COLO829 (cell line): ENCODE measurements around the gene DCAF6.

Source experiments
- DNase-seq: peaks from one replicate; pipeline ENCODE4 v3.0.0; 2012; ENCODE audit warnings: low spot score

The DCAF6 gene

DNA sequence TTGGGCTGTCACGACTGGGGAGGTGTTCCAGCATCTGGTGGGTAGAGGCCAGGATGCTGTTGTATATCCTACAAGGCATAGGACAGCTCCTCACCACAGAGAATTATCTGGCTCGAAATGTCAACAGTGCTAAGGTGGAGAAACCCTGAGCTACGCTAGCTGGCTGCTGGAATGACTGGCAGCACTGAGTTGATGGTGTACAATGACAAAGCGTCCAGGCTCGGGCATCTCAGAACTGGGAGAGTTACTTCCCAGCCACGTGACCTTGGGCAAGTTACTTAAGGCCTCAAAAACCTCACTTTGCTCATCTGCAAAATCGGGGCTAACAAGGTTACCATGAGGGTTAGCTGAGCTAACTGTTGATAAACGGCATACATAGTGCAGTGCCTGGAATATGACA lies 164.9 kb downstream of the DCAF6 start:
- DNase-seq, result no peak

DNA sequence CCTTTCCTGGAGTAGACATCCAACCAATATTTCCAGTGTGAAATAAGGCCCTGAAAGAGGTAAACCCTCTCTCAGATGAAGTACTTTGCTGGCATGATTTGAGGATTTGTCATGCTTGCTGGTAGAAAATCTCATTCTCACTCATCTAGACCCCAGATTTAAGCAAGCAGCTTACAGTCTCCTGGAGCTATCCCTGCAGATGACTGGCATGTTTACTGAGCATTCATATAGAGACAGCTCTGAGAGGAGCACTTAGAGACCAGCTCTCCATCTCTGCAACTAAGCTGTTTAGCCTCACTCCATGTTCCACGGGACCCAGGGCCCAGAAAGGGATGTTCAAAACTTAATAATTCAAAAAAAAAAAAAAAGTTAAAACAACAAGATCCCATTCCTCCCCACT lies 166.0 kb downstream of the DCAF6 start:
- DNase-seq, result no peak

DNA sequence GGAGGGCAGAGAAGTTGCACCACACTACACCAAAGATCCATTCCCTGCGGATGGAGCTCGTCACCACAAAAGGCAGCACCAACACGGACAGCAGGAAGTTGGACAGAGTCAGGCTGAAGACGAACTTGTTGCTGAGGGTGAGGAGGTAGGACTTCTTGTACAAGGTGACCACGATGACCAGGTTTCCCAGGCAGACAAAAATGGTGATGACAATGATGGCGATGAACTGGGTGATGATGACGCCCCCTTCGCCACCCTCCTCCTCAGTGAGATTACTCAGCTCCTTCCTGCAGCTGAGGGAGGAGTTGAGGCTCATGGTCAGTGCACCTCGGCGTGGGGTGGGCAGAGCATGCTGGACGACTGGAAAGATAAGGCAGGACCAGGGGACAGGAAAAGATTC lies 168.1 kb downstream of the DCAF6 start:
- no peak for DNase-seq

DNA sequence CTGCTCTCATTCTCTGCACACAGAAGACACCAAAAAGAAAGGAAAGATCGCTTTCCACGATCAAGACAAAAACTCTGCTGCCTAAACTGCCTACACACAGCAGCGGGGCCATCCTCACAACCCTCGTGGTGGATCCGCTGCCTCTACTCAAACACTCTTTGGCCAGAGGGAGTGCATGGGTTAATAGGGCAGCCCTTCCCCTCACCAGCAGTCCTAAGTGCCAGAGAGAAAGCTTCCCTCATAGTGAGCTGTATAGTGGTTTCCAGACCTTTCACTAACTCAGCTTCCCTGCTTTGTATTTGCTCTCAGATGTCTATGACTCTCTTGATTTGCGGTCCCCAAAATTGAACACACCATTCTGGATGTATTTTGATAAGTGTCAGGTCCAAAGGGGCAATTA lies 169.4 kb downstream of the DCAF6 start:
- no peak for DNase-seq

DNA sequence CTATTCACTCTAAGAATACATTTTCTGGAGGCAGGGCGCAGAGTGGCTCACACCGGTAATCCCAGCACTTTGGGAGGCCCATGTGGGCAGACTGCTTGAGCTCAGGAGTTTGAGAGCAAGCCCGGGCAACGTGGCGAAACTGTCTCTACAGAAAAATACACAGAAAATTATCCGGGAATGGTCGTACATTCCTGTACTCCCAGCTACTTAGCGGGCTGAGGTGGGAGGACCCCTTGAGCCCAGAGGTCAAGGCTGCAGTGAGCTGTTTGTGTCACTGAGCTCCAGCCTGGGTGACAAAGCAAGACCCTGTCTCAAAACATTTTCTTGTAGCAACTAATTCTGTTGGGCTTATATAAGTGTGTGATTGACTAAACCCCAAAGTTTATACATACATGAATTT lies 169.8 kb downstream of the DCAF6 start:
- DNase-seq, result no peak

DNA sequence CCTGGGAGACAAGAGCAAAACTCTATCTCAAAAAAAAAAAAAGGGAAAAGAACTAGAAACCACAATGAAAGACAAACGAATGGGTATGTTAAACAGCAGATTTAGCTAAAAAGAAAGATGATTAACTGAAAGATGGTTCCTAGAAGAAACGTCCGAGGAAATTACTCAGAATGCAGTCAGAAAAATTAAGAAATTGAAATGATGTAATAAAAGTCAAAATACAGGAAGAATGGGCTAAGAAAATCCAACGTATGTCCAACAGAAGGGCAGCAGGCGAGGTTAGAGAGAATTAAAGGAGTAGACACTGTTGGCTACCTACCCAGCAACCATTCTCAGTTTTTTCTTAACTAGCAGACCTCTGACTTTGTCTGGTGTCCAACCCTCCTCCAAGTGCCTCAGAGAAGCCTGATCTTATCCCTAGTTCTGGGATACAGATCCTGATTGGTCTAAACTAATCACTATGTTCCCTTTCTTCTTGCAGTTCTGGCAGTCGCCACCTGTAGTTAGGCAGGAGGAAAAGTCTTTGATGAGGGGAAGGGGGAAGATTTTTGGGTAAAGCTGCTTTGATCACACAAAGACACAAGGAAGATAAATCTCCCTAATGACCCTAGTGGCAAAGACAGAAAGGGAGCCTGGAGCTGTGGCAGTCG lies 174.5 kb downstream of the DCAF6 start:
- no peak for DNase-seq

DNA sequence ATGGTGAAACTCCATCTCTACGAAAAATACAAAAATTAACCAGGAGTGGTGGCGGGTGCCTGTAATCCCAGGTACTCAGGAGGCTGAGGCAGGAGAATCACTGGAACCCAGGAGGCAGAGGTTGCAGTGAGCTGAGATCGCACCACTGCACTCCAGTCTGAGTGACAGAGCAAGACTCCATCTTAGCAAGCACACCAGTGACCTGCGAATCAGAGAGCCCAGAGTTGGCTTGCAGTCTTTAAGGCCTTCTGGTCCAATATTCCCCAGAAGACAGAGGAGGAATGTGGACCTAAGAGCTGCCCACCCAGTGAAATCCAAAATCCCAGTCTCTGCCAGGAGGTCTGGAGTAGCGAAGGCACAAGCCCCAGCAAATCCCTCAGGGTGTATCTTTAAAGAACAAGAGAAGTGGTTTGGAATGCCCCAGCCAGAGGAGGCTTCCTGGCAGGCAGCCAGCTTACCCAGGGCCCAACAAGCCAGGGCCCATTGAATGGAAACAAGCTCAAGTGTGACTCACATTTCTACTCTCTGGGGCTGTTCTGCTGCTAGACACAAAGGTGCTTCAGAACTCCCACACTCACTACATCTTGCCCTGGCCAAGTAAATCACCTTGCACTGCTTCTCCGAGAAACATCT lies 176.3 kb downstream of the DCAF6 start:
- DNase-seq, result peak; percentile 98

DNA sequence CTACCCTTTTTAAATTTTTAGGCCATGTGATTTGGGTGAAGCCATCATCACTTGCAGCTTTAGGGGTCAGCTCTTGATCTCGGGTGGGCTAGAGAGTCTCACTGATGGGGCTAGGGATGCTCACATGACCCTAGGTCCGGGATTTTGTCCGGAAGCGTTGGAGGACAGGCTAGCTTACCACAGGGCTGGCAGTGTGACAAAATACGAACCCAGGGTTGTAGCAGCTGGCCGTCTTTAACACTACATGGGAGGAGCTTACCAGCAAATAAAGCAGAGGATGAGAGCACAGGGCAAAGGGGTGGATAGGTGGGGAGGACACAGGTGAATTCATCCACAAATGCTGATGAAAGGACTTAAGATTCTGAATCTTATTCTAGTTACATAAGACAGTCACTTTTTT lies 178.4 kb downstream of the DCAF6 start:
- DNase-seq, result no peak

DNA sequence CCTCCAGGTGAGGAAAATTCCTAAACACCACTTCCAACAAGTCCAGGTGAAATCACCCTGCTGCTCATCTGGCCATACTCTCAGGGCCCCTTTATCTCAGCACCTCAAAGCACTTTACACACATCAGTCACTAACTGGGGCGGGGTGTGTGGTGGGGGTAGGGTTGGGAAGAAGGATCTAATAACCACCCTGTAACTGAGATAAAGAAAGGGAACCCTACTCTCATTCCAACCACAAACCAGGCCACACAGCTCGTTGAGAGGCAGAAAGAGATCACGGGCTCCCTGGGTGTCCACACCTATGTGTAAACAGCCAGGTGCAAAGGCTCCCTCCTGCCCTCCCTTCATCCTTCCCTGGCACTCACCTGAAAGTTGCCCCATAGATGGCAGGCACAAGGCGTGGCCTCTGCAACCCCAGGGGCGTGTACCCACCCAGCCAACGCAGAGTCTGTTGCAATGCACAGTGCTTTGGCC lies 179.9 kb downstream of the DCAF6 start:
- no peak for DNase-seq

DNA sequence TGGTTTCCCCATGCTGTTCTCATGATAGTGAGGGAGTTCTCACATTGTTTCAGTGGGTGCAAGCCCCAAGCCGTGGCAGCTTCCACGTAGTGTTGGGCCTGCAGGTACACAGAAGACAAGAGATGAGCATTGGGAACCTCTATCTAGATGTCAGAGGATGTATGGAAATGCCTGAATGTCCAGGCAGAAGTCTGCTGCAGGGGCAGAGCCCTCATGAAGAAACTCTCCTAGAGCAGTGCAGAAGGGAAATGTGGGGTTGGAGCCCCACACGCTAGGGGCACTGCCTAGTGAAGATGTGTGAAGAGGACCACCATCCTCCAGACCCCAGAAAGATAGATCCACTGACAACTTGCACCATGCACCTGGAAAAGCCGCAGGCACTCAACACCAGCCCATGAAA lies 183.3 kb downstream of the DCAF6 start:
- DNase-seq, result no peak

DNA sequence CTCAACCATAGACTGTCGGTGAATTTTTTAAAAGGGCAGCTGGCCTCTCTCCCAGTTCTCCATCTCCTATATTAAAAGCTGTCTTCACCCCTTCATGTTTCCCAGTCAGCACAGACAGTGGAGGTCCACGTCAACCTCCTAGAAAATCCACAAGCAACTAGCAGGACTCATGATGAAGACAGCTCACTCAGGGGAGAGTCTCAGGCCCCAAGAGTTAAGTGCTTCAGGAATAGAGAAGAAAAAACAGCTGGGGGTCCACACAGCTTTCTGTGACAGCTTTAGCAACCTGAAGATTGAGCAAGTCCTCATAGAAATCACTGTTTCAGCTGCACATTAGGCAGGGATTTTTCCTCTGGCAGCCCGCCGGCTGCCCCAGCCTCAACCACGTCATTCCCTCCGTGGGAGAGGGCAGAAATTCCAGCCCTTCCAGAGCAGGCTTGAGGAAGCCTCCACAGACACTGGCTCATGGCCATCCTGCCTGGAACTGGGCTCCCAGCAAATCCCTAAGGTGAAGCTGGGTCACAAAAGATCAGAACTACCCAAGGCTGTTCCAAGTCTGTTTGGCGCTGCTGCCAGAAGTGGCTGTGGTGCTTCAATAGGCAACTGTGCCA lies 185.0 kb downstream of the DCAF6 start:
- no peak for DNase-seq

DNA sequence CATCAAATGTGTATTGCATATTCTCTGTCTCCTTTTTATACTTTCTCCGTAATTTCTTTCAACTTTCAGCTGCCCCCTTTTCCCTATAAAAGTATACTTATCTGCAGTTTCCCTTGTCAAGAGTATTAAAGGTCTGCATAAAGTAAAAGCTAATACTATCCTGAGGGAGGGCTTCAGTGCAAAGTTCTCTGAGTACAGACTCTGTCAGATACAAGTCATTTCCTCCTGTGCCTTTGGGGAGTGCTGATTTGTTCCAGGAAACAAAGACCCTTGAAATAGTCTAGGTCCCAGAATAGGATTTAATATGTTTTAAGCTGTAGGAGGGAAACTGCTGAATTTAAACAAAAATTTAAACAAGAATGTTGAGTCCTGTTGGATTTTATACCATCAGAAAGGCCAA lies 188.6 kb downstream of the DCAF6 start:
- DNase-seq, result no peak
